BJ (cell line): ENCODE measurements around the gene NDFIP2. TPM values are rescaled to one million over a fixed set of nuclear protein-coding genes. Genes with fewer than 3 reads are reported as not detected.

Experiments used
- CTCF ChIA-PET: fragments of 350-600 bp; formaldehyde crosslinking; extraction: SDS; loops from one replicate; lab custom pipeline; 2021; ENCODE audit warnings: antibody characterized with exemption, inconsistent platforms; lab: Yijun Ruan, JAX
- POLR2A ChIA-PET: fragments of 300-600 bp; sonication (Branson Sonifier 250); formaldehyde crosslinking; extraction: SDS; loops from one replicate; lab custom pipeline; 2021; ENCODE audit warnings: antibody characterized with exemption; lab: Charles Lee
- DNase-seq: peaks from one replicate; pipeline ENCODE4 v3.0.0-alpha.2; 2011; ENCODE audit warnings: low read depth
- H3K27me3 ChIP-seq: 2 replicates; pipeline ENCODE4 v1.6.0; 2011; ENCODE audit warnings: low read length; ENCODE audit not compliant: control insufficient read depth, insufficient read depth
- H3K36me3 ChIP-seq: 2 replicates; pipeline ENCODE4 v1.5.1; 2011; ENCODE audit warnings: low read length; ENCODE audit not compliant: control insufficient read depth, insufficient read depth
- H3K4me3 ChIP-seq: 2 replicates; pipeline ENCODE4 v1.5.1; 2011; ENCODE audit warnings: low read depth, mild to moderate bottlenecking, control low read depth, low read length
- CTCF ChIP-seq: IDR thresholded peaks from 2 replicates; pipeline ENCODE4 v1.5.1; 2011; ENCODE audit warnings: low read depth, mild to moderate bottlenecking, control low read depth, inconsistent platforms, low read length, moderate library complexity; ENCODE audit not compliant: insufficient read depth
- polyA plus RNA-seq: library from polyadenylated mRNA; depleted of rRNA; stranded (reverse); fragments of >200 nt; gene quantifications from 2 replicates; pipeline ENCODE4 v1.2.3, GENCODE V29; 2011

The NDFIP2 gene
- polyA plus RNA-seq, 1 experiment: 53.8 TPM

GRCh38 chr13:79532576-79532975 lies 51.6 kb downstream of the NDFIP2 start:
- Histone ChIP-seq H3K27me3 (no peaks in the 10 kb centered on the region), H3K4me3 (no peak overlapping the region), H3K36me3 (no peaks in the 10 kb centered on the region)
- TF ChIP-seq CTCF: no peak
- ChIA-PET POLR2A (no interaction called here), CTCF (interaction anchor here (1.2 kb wide), 1 partner anchor 9 kb away, joined by 4 read pairs; no protein-coding TSS in a partner anchor)
- DNase-seq: no peak

- CTCF ChIA-PET: interaction anchor here (1.0 to 2.0 kb wide), 2 partner anchors 88 to 110 kb away, joined by 3 to 8 read pairs; no protein-coding TSS in a partner anchor
- TF ChIP-seq CTCF: no peak
- POLR2A ChIA-PET: interaction anchor here (0.5 to 0.6 kb wide), 5 partner anchors 16 to 426 kb away, joined by 4 to 7 read pairs (median 5); no protein-coding TSS in a partner anchor
These were observed 52.9 kb downstream of the NDFIP2 start for GRCh38 chr13:79533781-79534400.

DNA sequence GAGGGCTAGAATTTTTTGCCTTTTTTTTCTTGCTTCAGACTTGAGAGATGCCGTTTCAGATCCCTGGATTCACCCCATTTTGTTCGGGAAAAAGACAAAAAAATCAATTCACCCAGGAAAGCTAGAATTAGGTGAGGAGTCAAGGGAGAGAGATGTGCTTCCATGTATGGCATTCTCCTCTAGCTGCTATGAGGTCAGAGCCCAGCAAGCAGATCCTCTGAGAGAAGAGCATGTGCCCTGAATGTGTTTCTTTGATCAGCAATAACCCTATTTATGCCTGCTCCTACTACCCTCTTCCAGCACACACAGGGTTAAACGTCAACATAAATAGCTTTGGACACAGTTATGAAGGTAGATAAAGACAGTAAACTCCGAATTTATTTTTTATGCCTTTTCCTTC lies 53.6 kb downstream of the NDFIP2 start:
- Histone ChIP-seq H3K36me3 (no peaks in the 10 kb centered on the region), H3K4me3 (no peak overlapping the region), H3K27me3 (no peaks in the 10 kb centered on the region)
- CTCF ChIA-PET: interaction anchor here (0.7 to 2.0 kb wide), 6 partner anchors 23 to 150 kb away, joined by 3 to 8 read pairs (median 4); partner anchors contain the start of gene NDFIP2
- no peak for TF ChIP-seq CTCF
- POLR2A ChIA-PET: no interaction called here
- DNase-seq: no peak

More at GRCh38 chr13:79533781-79534400, 52.9 kb downstream of the NDFIP2 start:
- Histone ChIP-seq H3K27me3 (no peaks in the 10 kb centered on the region), H3K4me3 (no peak overlapping the region), H3K36me3 (no peaks in the 10 kb centered on the region)
- DNase-seq: no peak

GRCh38 chr13:79538757-79539156 lies 57.8 kb downstream of the NDFIP2 start:
- Histone ChIP-seq H3K36me3 (no peaks in the 10 kb centered on the region), H3K4me3 (no peak overlapping the region), H3K27me3 (no peaks in the 10 kb centered on the region)
- ChIA-PET POLR2A (no interaction called here), CTCF (interaction anchor here (1.6 kb wide), 1 partner anchor 115 kb away, joined by 15 read pairs; no protein-coding TSS in a partner anchor)
- no peak for TF ChIP-seq CTCF
- DNase-seq: no peak

- no peaks in the 10 kb centered on the region for H3K36me3 ChIP-seq
- no peak for TF ChIP-seq CTCF
- POLR2A ChIA-PET: no interaction called here
- no peaks in the 10 kb centered on the region for H3K27me3 ChIP-seq
- CTCF ChIA-PET: interaction anchor here (1.2 to 3.0 kb wide), 5 partner anchors 10 to 149 kb away, joined by 3 to 55 read pairs (median 4); no protein-coding TSS in a partner anchor
- no peak overlapping the region for H3K4me3 ChIP-seq
- DNase-seq: no peak
These were observed 59.5 kb downstream of the NDFIP2 start for GRCh38 chr13:79540504-79540903.
